Measurements from ENCODE around the gene MORC1.
"Not testable (repeated sequence)": the region's sequence is repeated elsewhere in the genome, so short reads cannot be mapped to it uniquely, and the experiment has no call there.

The MORC1 gene

GRCh38 chr3:109133474-109133816, 15.5 kb upstream of the MORC1 start:
- not testable (repeated sequence) for H3K4me1 ChIP-seq (ENCODE audit: control insufficient read depth, insufficient read depth, low read length); H3K9me3 ChIP-seq (replicated peaks; ENCODE audit: low read length); H3K4me3 ChIP-seq (ENCODE audit: low read length); H3K4me2 ChIP-seq (ENCODE audit: low read length); H3K27me3 ChIP-seq (ENCODE audit: control insufficient read depth, insufficient read depth, low read length); H3K36me3 ChIP-seq (ENCODE audit: insufficient read depth, low read length); H3K9ac ChIP-seq (ENCODE audit: low read depth, low read length)

- Histone ChIP-seq H3K9ac (ENCODE audit: low read depth, low read length) (no peak overlapping the region), H3K9me3 (replicated peaks; ENCODE audit: low read length) (no peaks in the 10 kb centered on the region), H3K27me3 (ENCODE audit: control insufficient read depth, insufficient read depth, low read length) (no peaks in the 10 kb centered on the region), H3K4me3 (ENCODE audit: low read length) (no peak overlapping the region), H3K36me3 (ENCODE audit: insufficient read depth, low read length) (no peaks in the 10 kb centered on the region), H3K4me1 (ENCODE audit: control insufficient read depth, insufficient read depth, low read length) (no peaks in the 10 kb centered on the region), H3K4me2 (ENCODE audit: low read length) (no peak overlapping the region)
Observed at GRCh38 chr3:109132801-109133473, 15.0 kb upstream of the MORC1 start.

- Histone ChIP-seq H3K9me3 (replicated peaks; ENCODE audit: low read length) (no peaks in the 10 kb centered on the region), H3K4me1 (ENCODE audit: control insufficient read depth, insufficient read depth, low read length) (no peaks in the 10 kb centered on the region), H3K27me3 (ENCODE audit: control insufficient read depth, insufficient read depth, low read length) (no peaks in the 10 kb centered on the region), H3K36me3 (ENCODE audit: insufficient read depth, low read length) (no peaks in the 10 kb centered on the region), H3K9ac (ENCODE audit: low read depth, low read length) (no peak overlapping the region), H3K4me3 (ENCODE audit: low read length) (no peak overlapping the region), H3K4me2 (ENCODE audit: low read length) (no peak overlapping the region)
Observed at GRCh38 chr3:109131276-109131675, 13.3 kb upstream of the MORC1 start.

GRCh38 chr3:109127553-109127952, 9.6 kb upstream of the MORC1 start:
- H3K4me2 ChIP-seq (ENCODE audit: low read length): no peak overlapping the region
- no peaks in the 10 kb centered on the region for H3K27me3 ChIP-seq (ENCODE audit: control insufficient read depth, insufficient read depth, low read length)
- H3K36me3 ChIP-seq (ENCODE audit: insufficient read depth, low read length): no peaks in the 10 kb centered on the region
- H3K4me1 ChIP-seq (ENCODE audit: control insufficient read depth, insufficient read depth, low read length): no peaks in the 10 kb centered on the region
- H3K9me3 ChIP-seq (replicated peaks; ENCODE audit: low read length): no peaks in the 10 kb centered on the region
- no peak overlapping the region for H3K9ac ChIP-seq (ENCODE audit: low read depth, low read length)
- no peak overlapping the region for H3K4me3 ChIP-seq (ENCODE audit: low read length)

GRCh38 chr3:109125902-109126301, 8.0 kb upstream of the MORC1 start:
- H3K4me1 ChIP-seq (ENCODE audit: control insufficient read depth, insufficient read depth, low read length): no peaks in the 10 kb centered on the region
- no peaks in the 10 kb centered on the region for H3K27me3 ChIP-seq (ENCODE audit: control insufficient read depth, insufficient read depth, low read length)
- H3K36me3 ChIP-seq (ENCODE audit: insufficient read depth, low read length): no peaks in the 10 kb centered on the region
- H3K9me3 ChIP-seq (replicated peaks; ENCODE audit: low read length): no peaks in the 10 kb centered on the region
- no peak overlapping the region for H3K4me3 ChIP-seq (ENCODE audit: low read length)
- H3K9ac ChIP-seq (ENCODE audit: low read depth, low read length): no peak overlapping the region
- no peak overlapping the region for H3K4me2 ChIP-seq (ENCODE audit: low read length)

- Histone ChIP-seq H3K27me3 (ENCODE audit: control insufficient read depth, insufficient read depth, low read length) (no peaks in the 10 kb centered on the region), H3K9me3 (replicated peaks; ENCODE audit: low read length) (no peaks in the 10 kb centered on the region), H3K9ac (ENCODE audit: low read depth, low read length) (no peak overlapping the region), H3K4me1 (ENCODE audit: control insufficient read depth, insufficient read depth, low read length) (no peaks in the 10 kb centered on the region), H3K4me2 (ENCODE audit: low read length) (no peak overlapping the region), H3K4me3 (ENCODE audit: low read length) (no peak overlapping the region), H3K36me3 (ENCODE audit: insufficient read depth, low read length) (no peaks in the 10 kb centered on the region)
Observed at GRCh38 chr3:109122690-109123089, 4.8 kb upstream of the MORC1 start.

GRCh38 chr3:109118584-109118983, 650 bp upstream of the MORC1 start:
- Histone ChIP-seq H3K9ac (ENCODE audit: low read depth, low read length) (no peak overlapping the region), H3K4me1 (ENCODE audit: control insufficient read depth, insufficient read depth, low read length) (no peaks in the 10 kb centered on the region), H3K27me3 (ENCODE audit: control insufficient read depth, insufficient read depth, low read length) (no peaks in the 10 kb centered on the region), H3K36me3 (ENCODE audit: insufficient read depth, low read length) (no peaks in the 10 kb centered on the region), H3K4me3 (ENCODE audit: low read length) (no peak overlapping the region), H3K4me2 (ENCODE audit: low read length) (no peak overlapping the region), H3K9me3 (replicated peaks; ENCODE audit: low read length) (no peaks in the 10 kb centered on the region)

GRCh38 chr3:109116031-109116430, 1.9 kb downstream of the MORC1 start:
- H3K4me2 ChIP-seq (ENCODE audit: low read length): no peak overlapping the region
- no peaks in the 10 kb centered on the region for H3K9me3 ChIP-seq (replicated peaks; ENCODE audit: low read length)
- no peak overlapping the region for H3K9ac ChIP-seq (ENCODE audit: low read depth, low read length)
- H3K36me3 ChIP-seq (ENCODE audit: insufficient read depth, low read length): no peaks in the 10 kb centered on the region
- H3K27me3 ChIP-seq (ENCODE audit: control insufficient read depth, insufficient read depth, low read length): no peaks in the 10 kb centered on the region
- no peaks in the 10 kb centered on the region for H3K4me1 ChIP-seq (ENCODE audit: control insufficient read depth, insufficient read depth, low read length)
- no peak overlapping the region for H3K4me3 ChIP-seq (ENCODE audit: low read length)

- Histone ChIP-seq H3K27me3 (ENCODE audit: control insufficient read depth, insufficient read depth, low read length) (no peaks in the 10 kb centered on the region), H3K9ac (ENCODE audit: low read depth, low read length) (no peak overlapping the region), H3K4me1 (ENCODE audit: control insufficient read depth, insufficient read depth, low read length) (no peaks in the 10 kb centered on the region), H3K4me2 (ENCODE audit: low read length) (no peak overlapping the region), H3K36me3 (ENCODE audit: insufficient read depth, low read length) (no peaks in the 10 kb centered on the region), H3K9me3 (replicated peaks; ENCODE audit: low read length) (no peaks in the 10 kb centered on the region), H3K4me3 (ENCODE audit: low read length) (no peak overlapping the region)
Observed at GRCh38 chr3:109115451-109115850, 2.5 kb downstream of the MORC1 start.

GRCh38 chr3:109114746-109115145, 3.2 kb downstream of the MORC1 start:
- Histone ChIP-seq H3K9ac (ENCODE audit: low read depth, low read length) (no peak overlapping the region), H3K4me3 (ENCODE audit: low read length) (no peak overlapping the region), H3K4me2 (ENCODE audit: low read length) (no peak overlapping the region), H3K9me3 (replicated peaks; ENCODE audit: low read length) (no peaks in the 10 kb centered on the region), H3K27me3 (ENCODE audit: control insufficient read depth, insufficient read depth, low read length) (no peaks in the 10 kb centered on the region), H3K36me3 (ENCODE audit: insufficient read depth, low read length) (no peaks in the 10 kb centered on the region), H3K4me1 (ENCODE audit: control insufficient read depth, insufficient read depth, low read length) (no peaks in the 10 kb centered on the region)

- no peak overlapping the region for H3K9ac ChIP-seq (ENCODE audit: low read depth, low read length)
- H3K4me3 ChIP-seq (ENCODE audit: low read length): no peak overlapping the region
- H3K27me3 ChIP-seq (ENCODE audit: control insufficient read depth, insufficient read depth, low read length): no peaks in the 10 kb centered on the region
- H3K4me1 ChIP-seq (ENCODE audit: control insufficient read depth, insufficient read depth, low read length): no peaks in the 10 kb centered on the region
- no peaks in the 10 kb centered on the region for H3K36me3 ChIP-seq (ENCODE audit: insufficient read depth, low read length)
- H3K9me3 ChIP-seq (replicated peaks; ENCODE audit: low read length): no peaks in the 10 kb centered on the region
- H3K4me2 ChIP-seq (ENCODE audit: low read length): no peak overlapping the region
Observed at GRCh38 chr3:109112946-109113760, 4.8 kb downstream of the MORC1 start.

- Histone ChIP-seq H3K9ac (ENCODE audit: low read depth, low read length) (no peak overlapping the region), H3K4me1 (ENCODE audit: control insufficient read depth, insufficient read depth, low read length) (no peaks in the 10 kb centered on the region), H3K36me3 (ENCODE audit: insufficient read depth, low read length) (no peaks in the 10 kb centered on the region), H3K27me3 (ENCODE audit: control insufficient read depth, insufficient read depth, low read length) (no peaks in the 10 kb centered on the region), H3K4me3 (ENCODE audit: low read length) (no peak overlapping the region), H3K9me3 (replicated peaks; ENCODE audit: low read length) (no peaks in the 10 kb centered on the region), H3K4me2 (ENCODE audit: low read length) (no peak overlapping the region)
Observed at GRCh38 chr3:109109574-109109973, 8.4 kb downstream of the MORC1 start.

All from skeletal muscle satellite cell (primary cell).